Measurements from ENCODE around the gene ST8SIA5. TPM values are rescaled to one million over a fixed set of nuclear protein-coding genes. Genes with fewer than 3 reads are reported as not detected.

Gene ST8SIA5
- total RNA-seq, 4 donors from 2014 or later: not detected

DNA sequence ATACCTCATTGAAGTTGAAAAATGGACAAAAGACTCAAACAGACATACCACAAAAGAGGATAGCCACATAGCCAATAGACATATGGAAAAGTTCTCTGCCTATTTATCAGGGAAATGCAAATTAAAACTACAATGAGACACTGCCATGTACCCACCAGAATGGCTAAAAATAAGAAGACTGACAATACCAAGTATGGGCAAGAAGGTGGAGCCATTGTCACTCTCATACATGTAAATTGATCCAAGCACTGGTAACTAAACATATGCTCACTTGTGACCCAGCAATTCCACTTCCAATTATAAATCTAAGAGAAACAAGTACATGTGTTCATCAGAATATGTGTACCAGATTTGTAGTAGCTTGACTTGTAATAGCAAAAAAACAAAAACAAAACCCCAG, 104.5 kb downstream of the ST8SIA5 start:
- DNase-seq: no peak
- no peaks in the 10 kb centered on the region for H3K4me1 ChIP-seq
- no peaks in the 10 kb centered on the region for H3K36me3 ChIP-seq
- H3K4me3 ChIP-seq: no peak overlapping the region
- peaks cover 0 to 10% (median 0%) of the 10 kb centered on the region in 4 donors for H3K27me3 ChIP-seq
- TF ChIP-seq, protein P1, sequence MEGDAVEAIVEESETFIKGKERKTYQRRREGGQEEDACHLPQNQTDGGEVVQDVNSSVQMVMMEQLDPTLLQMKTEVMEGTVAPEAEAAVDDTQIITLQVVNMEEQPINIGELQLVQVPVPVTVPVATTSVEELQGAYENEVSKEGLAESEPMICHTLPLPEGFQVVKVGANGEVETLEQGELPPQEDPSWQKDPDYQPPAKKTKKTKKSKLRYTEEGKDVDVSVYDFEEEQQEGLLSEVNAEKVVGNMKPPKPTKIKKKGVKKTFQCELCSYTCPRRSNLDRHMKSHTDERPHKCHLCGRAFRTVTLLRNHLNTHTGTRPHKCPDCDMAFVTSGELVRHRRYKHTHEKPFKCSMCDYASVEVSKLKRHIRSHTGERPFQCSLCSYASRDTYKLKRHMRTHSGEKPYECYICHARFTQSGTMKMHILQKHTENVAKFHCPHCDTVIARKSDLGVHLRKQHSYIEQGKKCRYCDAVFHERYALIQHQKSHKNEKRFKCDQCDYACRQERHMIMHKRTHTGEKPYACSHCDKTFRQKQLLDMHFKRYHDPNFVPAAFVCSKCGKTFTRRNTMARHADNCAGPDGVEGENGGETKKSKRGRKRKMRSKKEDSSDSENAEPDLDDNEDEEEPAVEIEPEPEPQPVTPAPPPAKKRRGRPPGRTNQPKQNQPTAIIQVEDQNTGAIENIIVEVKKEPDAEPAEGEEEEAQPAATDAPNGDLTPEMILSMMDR (IDR thresholded peaks at IDR 0.05): no peak
- no peak for TF ChIP-seq POLR2A (IDR thresholded peaks at IDR 0.05)
- intact Hi-C loops (cut with DNase I): no loop called here
- no peaks in the 10 kb centered on the region for H3K9me3 ChIP-seq
- no peak overlapping the region for H3K27ac ChIP-seq

DNA sequence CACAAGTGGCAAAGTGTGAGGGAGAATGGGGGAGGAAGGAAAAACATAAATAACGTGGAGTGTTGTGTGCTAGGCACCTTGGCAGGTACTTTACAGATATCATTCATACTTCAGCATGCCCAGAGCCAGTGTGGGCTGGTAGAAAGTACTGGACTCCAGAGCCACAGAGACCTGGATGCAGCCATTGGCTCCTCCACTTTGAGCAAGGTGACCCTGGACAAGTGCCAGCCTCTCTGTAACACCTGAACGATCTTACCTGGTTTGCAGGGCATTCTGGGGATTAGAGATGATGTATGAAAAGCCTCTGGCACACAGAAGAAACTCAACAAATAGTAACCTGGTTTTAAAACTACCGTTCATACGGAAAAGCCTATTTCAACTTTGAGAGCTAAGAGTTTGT, 106.2 kb downstream of the ST8SIA5 start:
- TF ChIP-seq, protein P1 (IDR thresholded peaks at IDR 0.05): no peak
- no peak for TF ChIP-seq POLR2A (IDR thresholded peaks at IDR 0.05)
- H3K36me3 ChIP-seq: no peaks in the 10 kb centered on the region
- DNase-seq: no peak
- H3K27me3 ChIP-seq: peaks cover 0 to 10% (median 0%) of the 10 kb centered on the region in 4 donors
- no peaks in the 10 kb centered on the region for H3K9me3 ChIP-seq
- H3K4me3 ChIP-seq: no peak overlapping the region
- intact Hi-C loops (cut with DNase I): no loop called here
- H3K27ac ChIP-seq: no peak overlapping the region
- H3K4me1 ChIP-seq: no peaks in the 10 kb centered on the region
- WGBS, 2 donors: 42 to 56% methylated on average over 4 of the region's 4 CpGs

DNA sequence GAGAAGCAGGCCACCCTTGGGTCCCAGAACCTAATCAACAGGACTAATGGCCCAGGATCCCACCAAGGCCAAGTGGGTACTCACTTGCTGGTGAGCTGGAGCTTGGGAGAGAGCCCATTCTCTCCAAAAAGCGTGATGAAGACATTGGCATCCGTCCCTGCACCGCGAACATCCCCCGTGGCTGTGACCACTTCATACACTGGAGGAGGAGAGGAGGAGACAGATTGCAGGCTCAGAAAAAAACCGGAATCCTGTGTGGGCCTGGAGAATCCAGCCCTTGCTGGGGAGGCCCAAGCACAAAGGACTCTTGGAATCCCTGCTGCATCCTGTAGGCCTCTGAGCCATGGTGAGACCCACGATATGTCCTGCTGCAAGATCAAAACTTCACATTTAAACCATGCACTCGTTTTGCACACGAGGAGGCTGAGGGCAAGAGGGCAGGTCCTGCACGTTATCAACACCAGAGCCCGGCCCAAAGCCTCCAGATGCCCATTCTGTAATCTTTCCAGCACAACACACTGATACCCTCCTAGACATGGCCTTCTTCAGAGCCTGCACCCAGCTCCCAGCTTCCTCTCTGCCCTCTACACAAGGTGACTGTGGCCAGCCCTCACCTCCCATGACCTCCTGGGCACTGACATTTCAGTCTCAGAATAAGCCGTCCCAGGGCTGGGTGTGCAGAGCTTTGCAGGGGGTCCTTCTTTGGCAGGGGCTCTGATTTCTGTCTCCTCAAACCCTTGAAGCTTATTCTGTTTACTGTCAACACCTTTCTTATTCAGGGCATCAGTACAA, 107.6 kb downstream of the ST8SIA5 start:
- no peak for TF ChIP-seq POLR2A (IDR thresholded peaks at IDR 0.05)
- TF ChIP-seq, protein P1 (IDR thresholded peaks at IDR 0.05): no peak
- 77 to 79% methylated on average over 7 to 11 of the region's 12 CpGs for WGBS, 2 donors
- DNase-seq: no peak
- Histone ChIP-seq H3K27me3 (peaks cover 0 to 7% (median 0%) of the 10 kb centered on the region in 4 donors), H3K4me1 (no peaks in the 10 kb centered on the region), H3K27ac (no peak overlapping the region), H3K4me3 (no peak overlapping the region), H3K36me3 (no peaks in the 10 kb centered on the region), H3K9me3 (no peaks in the 10 kb centered on the region)
- intact Hi-C loops (cut with DNase I): no loop called here

DNA sequence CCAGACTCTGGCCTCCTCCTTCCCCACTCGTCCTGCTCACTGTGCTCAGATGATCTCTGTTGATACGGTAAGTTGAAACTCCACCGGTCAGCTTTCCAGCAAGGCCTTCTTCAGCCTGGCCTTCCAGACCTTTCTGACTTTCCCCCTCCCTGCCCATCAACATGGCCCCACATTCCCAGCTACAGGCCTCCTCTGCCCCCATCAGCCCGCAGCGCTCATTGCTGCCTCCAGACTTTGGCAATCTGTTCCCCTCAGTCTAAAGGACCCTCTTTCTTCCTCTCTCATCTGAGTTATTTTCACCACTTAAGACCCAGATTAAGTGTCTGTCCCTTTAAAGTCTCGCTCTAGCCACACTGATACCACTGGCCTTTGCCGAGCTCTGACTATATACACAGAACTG, 110.4 kb downstream of the ST8SIA5 start:
- TF ChIP-seq, protein P1 (IDR thresholded peaks at IDR 0.05): no peak
- TF ChIP-seq POLR2A (IDR thresholded peaks at IDR 0.05): no peak
- DNase-seq: no peak
- Histone ChIP-seq H3K27ac (no peak overlapping the region), H3K27me3 (peaks cover 0 to 6% (median 0%) of the 10 kb centered on the region in 4 donors), H3K9me3 (no peaks in the 10 kb centered on the region), H3K4me1 (no peaks in the 10 kb centered on the region), H3K4me3 (no peak overlapping the region), H3K36me3 (no peaks in the 10 kb centered on the region)
- intact Hi-C loops (cut with DNase I): no loop called here
- WGBS, 2 donors: 75 to 82% methylated on average over 7 of the region's 7 CpGs

DNA sequence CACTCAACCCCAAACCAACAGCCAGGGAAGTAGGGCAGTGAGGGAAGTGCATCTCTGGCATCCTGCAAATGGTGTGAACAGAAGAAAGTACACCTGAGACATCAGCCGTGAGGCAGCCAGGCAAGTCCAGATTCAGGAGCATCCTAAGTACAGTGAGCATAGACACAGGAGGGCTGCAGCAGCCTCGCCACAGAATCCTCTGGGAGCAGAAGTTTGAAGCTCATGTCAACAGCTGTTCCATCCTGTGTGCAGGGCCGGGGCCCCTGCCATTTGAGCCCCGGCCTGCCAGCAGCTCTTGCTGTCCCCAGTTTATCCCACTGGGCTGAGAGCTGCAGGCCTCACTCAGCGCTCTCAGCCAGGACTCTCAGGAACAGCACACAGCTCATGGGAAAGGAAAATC, 114.3 kb downstream of the ST8SIA5 start:
- DNase-seq: no peak
- intact Hi-C loops (cut with DNase I): no loop called here

More for the DNA sequence above, 114.3 kb downstream of the ST8SIA5 start:
- 69 to 83% methylated on average over 1 to 4 of the region's 5 CpGs for WGBS, 2 donors
- Histone ChIP-seq H3K4me3 (no peak overlapping the region), H3K27me3 (no peaks in the 10 kb centered on the region), H3K36me3 (no peaks in the 10 kb centered on the region), H3K4me1 (no peaks in the 10 kb centered on the region), H3K9me3 (no peaks in the 10 kb centered on the region), H3K27ac (no peak overlapping the region)
- TF ChIP-seq, protein P1 (IDR thresholded peaks at IDR 0.05): no peak
